Astrocyte (in vitro differentiated cells and primary cell): ENCODE data around the gene SYTL1.

Experiments
- CTCF ChIP-seq: IDR thresholded peaks from 2 replicates; pipeline ENCODE4 v1.5.1; 2011; ENCODE audit warnings: low read depth, mild to moderate bottlenecking, inconsistent platforms, low read length, moderate library complexity; ENCODE audit not compliant: insufficient read depth
- EZH2 ChIP-seq: IDR thresholded peaks from 2 replicates; pipeline ENCODE4 v1.6.1; 2012; ENCODE audit warnings: mild to moderate bottlenecking, low read length, inconsistent platforms; ENCODE audit not compliant: insufficient read depth

DNA sequence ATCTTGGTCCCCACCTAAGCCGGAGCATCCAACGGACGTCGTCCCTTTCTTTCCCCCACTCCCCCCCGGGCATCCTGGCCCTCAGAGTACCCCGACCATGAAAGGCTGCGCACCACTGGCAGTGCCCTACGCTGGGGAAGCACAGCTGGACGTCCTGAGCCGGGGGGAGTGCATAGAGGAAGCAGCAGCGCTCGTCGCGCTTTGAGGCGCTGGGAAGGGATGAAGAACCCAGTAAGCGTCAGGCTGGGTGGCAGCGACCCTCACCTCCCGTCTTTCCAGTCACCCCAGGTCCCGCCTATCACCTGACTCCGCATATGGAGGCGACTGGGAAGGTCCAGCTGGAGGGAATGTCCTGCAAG is 19.2 kb downstream of the SYTL1 start:
- TF ChIP-seq CTCF (no peak), EZH2 (no peak)
